WTC11 (cell line): Measurements from ENCODE around the gene ANGEL2. TPM values are rescaled to one million over a fixed set of nuclear protein-coding genes. Genes with fewer than 3 reads are reported as not detected.

Source experiments
- ELF4 ChIP-seq: sonication (generic); formaldehyde crosslinking; IDR thresholded peaks from 2 replicates; pipeline ENCODE4 v1.8.1; 2022; ENCODE audit warnings: low read depth, mild to moderate bottlenecking, moderate library complexity, missing genetic modification reagents
- GRHL2 ChIP-seq: fragments of 250-450 bp; sonication (Bioruptor Pico); IDR thresholded peaks from 2 replicates; pipeline ENCODE4 v1.8.0; 2022; ENCODE audit warnings: mild to moderate bottlenecking, moderate library complexity; ENCODE audit not compliant: insufficient replicate concordance, severe bottlenecking
- JUN ChIP-seq: sonication (generic); formaldehyde crosslinking; IDR thresholded peaks from 2 replicates; pipeline ENCODE4 v1.8.0; 2023; ENCODE audit warnings: mild to moderate bottlenecking, missing genetic modification reagents
- MXD4 ChIP-seq: fragments of 250-450 bp; sonication (Bioruptor Pico); IDR thresholded peaks from 2 replicates; pipeline ENCODE4 v1.8.0; 2021; ENCODE audit warnings: mild to moderate bottlenecking, moderate library complexity, borderline replicate concordance
- NFATC4 ChIP-seq: fragments of 250-450 bp; sonication (Bioruptor Pico); IDR thresholded peaks from 2 replicates; pipeline ENCODE4 v1.9.0; 2021; ENCODE audit warnings: mild to moderate bottlenecking
- NFYB ChIP-seq: sonication (generic); formaldehyde crosslinking; conservative IDR thresholded peaks from 2 replicates; pipeline ENCODE4 v1.8.0; 2022; ENCODE audit warnings: low read depth, missing genetic modification reagents
- NR1H2 ChIP-seq: sonication (generic); formaldehyde crosslinking; IDR thresholded peaks from 2 replicates; pipeline ENCODE4 v1.9.0; 2021; ENCODE audit warnings: mild to moderate bottlenecking, moderate library complexity, missing genetic modification reagents
- NR2C2 ChIP-seq: sonication (generic); formaldehyde crosslinking; IDR thresholded peaks from 2 replicates; pipeline ENCODE4 v1.8.0; 2022; ENCODE audit warnings: mild to moderate bottlenecking, missing genetic modification reagents
- RORB ChIP-seq: fragments of 250-450 bp; sonication (Bioruptor Pico); IDR thresholded peaks from 2 replicates; pipeline ENCODE4 v1.9.0; 2021; ENCODE audit warnings: mild to moderate bottlenecking
- ZBTB21 ChIP-seq: sonication (generic); formaldehyde crosslinking; IDR thresholded peaks from 2 replicates; pipeline ENCODE4 v1.8.1; 2023; ENCODE audit warnings: mild to moderate bottlenecking, missing genetic modification reagents, borderline replicate concordance
- total RNA-seq: library from RNA; stranded (reverse); gene quantifications from 3 replicates; pipeline ENCODE4 v1.2.3, GENCODE V29; 2021
- TF ChIP-seq, protein P1 (sequence below): sonication (generic); formaldehyde crosslinking; IDR thresholded peaks from 2 replicates; pipeline ENCODE4 v1.8.1; 2022; ENCODE audit warnings: low read depth, missing genetic modification reagents, borderline replicate concordance
- TF ChIP-seq, protein P2 (sequence below): sonication (generic); formaldehyde crosslinking; IDR thresholded peaks from 2 replicates; pipeline ENCODE4 v1.8.1; 2022; ENCODE audit warnings: missing genetic modification reagents, borderline replicate concordance
- TF ChIP-seq, protein P3 (sequence below): sonication (generic); formaldehyde crosslinking; IDR thresholded peaks from 2 replicates; pipeline ENCODE4 v1.8.1; 2022; ENCODE audit warnings: mild to moderate bottlenecking, missing genetic modification reagents, moderate library complexity, borderline replicate concordance
- TF ChIP-seq, protein P4 (sequence below): sonication (generic); formaldehyde crosslinking; IDR thresholded peaks from 2 replicates; pipeline ENCODE4 v1.8.1; 2023; ENCODE audit warnings: mild to moderate bottlenecking, missing genetic modification reagents, moderate library complexity
- TF ChIP-seq, protein P5 (sequence below): sonication (generic); formaldehyde crosslinking; IDR thresholded peaks from 2 replicates; pipeline ENCODE4 v1.8.0; 2022; ENCODE audit warnings: mild to moderate bottlenecking, missing genetic modification reagents
- TF ChIP-seq, protein P6 (sequence below): sonication (generic); formaldehyde crosslinking; IDR thresholded peaks from 2 replicates; pipeline ENCODE4 v1.8.1; 2023; ENCODE audit warnings: mild to moderate bottlenecking, missing genetic modification reagents, borderline replicate concordance
- TF ChIP-seq, protein P7 (sequence below): sonication (generic); formaldehyde crosslinking; IDR thresholded peaks from 2 replicates; pipeline ENCODE4 v1.8.1; 2023; ENCODE audit warnings: mild to moderate bottlenecking, missing genetic modification reagents
- TF ChIP-seq, protein P8 (sequence below): sonication (generic); formaldehyde crosslinking; IDR thresholded peaks from 2 replicates; pipeline ENCODE4 v1.8.0; 2023; ENCODE audit warnings: missing genetic modification reagents, mild to moderate bottlenecking, borderline replicate concordance

Gene ANGEL2
- total RNA-seq, 1 experiment from 2014 or later = 38.6 TPM

DNA sequence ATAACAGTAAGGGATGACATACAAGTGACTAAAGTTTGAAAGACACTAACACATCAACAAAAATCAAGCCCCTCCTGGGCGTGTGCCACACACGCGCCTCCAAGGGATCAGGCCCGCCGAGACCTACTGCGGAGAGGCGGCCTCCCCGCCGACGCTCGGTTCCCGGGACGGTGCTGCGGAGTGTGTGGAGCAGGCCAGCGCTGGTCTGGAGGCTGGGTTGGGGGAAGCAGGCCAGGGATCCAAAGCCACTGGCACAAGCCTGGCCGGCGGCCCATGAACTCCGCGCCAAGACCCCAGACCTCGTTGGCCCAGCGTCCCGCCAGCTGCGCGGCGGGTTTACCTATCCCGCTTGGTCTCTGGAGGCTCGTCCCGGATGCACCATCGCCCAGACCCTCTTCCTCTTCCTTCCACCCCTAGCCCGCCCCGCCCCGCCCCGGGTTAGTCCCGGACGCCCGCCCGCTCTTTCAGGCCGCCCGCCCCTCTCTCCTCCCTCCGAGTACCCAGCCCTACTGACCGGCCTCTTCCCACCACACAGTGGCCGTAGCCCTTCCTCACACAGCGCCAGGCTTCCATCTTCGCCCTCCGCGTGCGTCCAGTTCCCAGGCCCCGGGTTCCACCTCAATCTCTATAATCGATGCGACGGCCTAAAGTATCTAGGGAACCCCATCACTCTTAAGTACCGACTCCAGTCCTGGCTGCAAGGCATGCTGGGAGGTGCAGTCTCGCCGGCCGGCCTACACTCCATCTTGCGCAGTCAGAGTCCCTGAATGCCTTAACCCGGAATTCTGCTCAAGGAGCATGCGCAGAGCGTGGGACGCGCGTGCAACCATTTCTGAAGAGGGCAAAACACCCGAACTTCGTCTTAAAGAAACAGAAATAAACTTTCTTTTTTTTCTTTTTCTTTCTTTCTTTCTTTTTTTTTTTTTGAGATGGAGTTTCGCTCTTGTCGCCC, at the start of gene ANGEL2 (continued):
- TF ChIP-seq NR1H2 (CRISPR knock-in tag) (no peak), NFYB (no peak), NFATC4 (CRISPR knock-in tag) (no peak), MXD4 (CRISPR knock-in tag) (no peak), JUN (CRISPR knock-in tag) (0 out of 2 replicates have a peak, but pooled peaks have one; percentile 33), GRHL2 (CRISPR knock-in tag) (no peak), NR2C2 (peak; percentile 26; the same call in 1 of the 2 replicates), ELF4 (CRISPR knock-in tag) (no peak), RORB (CRISPR knock-in tag) (no peak), ZBTB21 (no peak)
- TF ChIP-seq, protein P1, sequence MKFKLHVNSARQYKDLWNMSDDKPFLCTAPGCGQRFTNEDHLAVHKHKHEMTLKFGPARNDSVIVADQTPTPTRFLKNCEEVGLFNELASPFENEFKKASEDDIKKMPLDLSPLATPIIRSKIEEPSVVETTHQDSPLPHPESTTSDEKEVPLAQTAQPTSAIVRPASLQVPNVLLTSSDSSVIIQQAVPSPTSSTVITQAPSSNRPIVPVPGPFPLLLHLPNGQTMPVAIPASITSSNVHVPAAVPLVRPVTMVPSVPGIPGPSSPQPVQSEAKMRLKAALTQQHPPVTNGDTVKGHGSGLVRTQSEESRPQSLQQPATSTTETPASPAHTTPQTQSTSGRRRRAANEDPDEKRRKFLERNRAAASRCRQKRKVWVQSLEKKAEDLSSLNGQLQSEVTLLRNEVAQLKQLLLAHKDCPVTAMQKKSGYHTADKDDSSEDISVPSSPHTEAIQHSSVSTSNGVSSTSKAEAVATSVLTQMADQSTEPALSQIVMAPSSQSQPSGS = no peak
- TF ChIP-seq, protein P2, sequence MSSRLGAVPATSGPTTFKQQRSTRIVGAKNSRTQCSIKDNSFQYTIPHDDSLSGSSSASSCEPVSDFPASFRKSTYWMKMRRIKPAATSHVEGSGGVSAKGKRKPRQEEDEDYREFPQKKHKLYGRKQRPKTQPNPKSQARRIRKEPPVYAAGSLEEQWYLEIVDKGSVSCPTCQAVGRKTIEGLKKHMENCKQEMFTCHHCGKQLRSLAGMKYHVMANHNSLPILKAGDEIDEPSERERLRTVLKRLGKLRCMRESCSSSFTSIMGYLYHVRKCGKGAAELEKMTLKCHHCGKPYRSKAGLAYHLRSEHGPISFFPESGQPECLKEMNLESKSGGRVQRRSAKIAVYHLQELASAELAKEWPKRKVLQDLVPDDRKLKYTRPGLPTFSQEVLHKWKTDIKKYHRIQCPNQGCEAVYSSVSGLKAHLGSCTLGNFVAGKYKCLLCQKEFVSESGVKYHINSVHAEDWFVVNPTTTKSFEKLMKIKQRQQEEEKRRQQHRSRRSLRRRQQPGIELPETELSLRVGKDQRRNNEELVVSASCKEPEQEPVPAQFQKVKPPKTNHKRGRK (CRISPR knock-in tag) = no peak
- TF ChIP-seq, protein P3, sequence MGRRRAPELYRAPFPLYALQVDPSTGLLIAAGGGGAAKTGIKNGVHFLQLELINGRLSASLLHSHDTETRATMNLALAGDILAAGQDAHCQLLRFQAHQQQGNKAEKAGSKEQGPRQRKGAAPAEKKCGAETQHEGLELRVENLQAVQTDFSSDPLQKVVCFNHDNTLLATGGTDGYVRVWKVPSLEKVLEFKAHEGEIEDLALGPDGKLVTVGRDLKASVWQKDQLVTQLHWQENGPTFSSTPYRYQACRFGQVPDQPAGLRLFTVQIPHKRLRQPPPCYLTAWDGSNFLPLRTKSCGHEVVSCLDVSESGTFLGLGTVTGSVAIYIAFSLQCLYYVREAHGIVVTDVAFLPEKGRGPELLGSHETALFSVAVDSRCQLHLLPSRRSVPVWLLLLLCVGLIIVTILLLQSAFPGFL (CRISPR knock-in tag) = no peak
- TF ChIP-seq, protein P4, sequence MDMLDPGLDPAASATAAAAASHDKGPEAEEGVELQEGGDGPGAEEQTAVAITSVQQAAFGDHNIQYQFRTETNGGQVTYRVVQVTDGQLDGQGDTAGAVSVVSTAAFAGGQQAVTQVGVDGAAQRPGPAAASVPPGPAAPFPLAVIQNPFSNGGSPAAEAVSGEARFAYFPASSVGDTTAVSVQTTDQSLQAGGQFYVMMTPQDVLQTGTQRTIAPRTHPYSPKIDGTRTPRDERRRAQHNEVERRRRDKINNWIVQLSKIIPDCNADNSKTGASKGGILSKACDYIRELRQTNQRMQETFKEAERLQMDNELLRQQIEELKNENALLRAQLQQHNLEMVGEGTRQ (CRISPR knock-in tag) = no peak
- TF ChIP-seq, protein P5, sequence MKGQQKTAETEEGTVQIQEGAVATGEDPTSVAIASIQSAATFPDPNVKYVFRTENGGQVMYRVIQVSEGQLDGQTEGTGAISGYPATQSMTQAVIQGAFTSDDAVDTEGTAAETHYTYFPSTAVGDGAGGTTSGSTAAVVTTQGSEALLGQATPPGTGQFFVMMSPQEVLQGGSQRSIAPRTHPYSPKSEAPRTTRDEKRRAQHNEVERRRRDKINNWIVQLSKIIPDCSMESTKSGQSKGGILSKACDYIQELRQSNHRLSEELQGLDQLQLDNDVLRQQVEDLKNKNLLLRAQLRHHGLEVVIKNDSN (CRISPR knock-in tag) = no peak; the same call in 1 of the 2 replicates
- TF ChIP-seq, protein P6, sequence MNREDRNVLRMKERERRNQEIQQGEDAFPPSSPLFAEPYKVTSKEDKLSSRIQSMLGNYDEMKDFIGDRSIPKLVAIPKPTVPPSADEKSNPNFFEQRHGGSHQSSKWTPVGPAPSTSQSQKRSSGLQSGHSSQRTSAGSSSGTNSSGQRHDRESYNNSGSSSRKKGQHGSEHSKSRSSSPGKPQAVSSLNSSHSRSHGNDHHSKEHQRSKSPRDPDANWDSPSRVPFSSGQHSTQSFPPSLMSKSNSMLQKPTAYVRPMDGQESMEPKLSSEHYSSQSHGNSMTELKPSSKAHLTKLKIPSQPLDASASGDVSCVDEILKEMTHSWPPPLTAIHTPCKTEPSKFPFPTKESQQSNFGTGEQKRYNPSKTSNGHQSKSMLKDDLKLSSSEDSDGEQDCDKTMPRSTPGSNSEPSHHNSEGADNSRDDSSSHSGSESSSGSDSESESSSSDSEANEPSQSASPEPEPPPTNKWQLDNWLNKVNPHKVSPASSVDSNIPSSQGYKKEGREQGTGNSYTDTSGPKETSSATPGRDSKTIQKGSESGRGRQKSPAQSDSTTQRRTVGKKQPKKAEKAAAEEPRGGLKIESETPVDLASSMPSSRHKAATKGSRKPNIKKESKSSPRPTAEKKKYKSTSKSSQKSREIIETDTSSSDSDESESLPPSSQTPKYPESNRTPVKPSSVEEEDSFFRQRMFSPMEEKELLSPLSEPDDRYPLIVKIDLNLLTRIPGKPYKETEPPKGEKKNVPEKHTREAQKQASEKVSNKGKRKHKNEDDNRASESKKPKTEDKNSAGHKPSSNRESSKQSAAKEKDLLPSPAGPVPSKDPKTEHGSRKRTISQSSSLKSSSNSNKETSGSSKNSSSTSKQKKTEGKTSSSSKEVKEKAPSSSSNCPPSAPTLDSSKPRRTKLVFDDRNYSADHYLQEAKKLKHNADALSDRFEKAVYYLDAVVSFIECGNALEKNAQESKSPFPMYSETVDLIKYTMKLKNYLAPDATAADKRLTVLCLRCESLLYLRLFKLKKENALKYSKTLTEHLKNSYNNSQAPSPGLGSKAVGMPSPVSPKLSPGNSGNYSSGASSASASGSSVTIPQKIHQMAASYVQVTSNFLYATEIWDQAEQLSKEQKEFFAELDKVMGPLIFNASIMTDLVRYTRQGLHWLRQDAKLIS (CRISPR knock-in tag) = 0 out of 2 replicates have a peak, but pooled peaks have one; percentile 36
- TF ChIP-seq, protein P7, sequence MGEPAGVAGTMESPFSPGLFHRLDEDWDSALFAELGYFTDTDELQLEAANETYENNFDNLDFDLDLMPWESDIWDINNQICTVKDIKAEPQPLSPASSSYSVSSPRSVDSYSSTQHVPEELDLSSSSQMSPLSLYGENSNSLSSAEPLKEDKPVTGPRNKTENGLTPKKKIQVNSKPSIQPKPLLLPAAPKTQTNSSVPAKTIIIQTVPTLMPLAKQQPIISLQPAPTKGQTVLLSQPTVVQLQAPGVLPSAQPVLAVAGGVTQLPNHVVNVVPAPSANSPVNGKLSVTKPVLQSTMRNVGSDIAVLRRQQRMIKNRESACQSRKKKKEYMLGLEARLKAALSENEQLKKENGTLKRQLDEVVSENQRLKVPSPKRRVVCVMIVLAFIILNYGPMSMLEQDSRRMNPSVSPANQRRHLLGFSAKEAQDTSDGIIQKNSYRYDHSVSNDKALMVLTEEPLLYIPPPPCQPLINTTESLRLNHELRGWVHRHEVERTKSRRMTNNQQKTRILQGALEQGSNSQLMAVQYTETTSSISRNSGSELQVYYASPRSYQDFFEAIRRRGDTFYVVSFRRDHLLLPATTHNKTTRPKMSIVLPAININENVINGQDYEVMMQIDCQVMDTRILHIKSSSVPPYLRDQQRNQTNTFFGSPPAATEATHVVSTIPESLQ (CRISPR knock-in tag) = no peak
- TF ChIP-seq, protein P8, sequence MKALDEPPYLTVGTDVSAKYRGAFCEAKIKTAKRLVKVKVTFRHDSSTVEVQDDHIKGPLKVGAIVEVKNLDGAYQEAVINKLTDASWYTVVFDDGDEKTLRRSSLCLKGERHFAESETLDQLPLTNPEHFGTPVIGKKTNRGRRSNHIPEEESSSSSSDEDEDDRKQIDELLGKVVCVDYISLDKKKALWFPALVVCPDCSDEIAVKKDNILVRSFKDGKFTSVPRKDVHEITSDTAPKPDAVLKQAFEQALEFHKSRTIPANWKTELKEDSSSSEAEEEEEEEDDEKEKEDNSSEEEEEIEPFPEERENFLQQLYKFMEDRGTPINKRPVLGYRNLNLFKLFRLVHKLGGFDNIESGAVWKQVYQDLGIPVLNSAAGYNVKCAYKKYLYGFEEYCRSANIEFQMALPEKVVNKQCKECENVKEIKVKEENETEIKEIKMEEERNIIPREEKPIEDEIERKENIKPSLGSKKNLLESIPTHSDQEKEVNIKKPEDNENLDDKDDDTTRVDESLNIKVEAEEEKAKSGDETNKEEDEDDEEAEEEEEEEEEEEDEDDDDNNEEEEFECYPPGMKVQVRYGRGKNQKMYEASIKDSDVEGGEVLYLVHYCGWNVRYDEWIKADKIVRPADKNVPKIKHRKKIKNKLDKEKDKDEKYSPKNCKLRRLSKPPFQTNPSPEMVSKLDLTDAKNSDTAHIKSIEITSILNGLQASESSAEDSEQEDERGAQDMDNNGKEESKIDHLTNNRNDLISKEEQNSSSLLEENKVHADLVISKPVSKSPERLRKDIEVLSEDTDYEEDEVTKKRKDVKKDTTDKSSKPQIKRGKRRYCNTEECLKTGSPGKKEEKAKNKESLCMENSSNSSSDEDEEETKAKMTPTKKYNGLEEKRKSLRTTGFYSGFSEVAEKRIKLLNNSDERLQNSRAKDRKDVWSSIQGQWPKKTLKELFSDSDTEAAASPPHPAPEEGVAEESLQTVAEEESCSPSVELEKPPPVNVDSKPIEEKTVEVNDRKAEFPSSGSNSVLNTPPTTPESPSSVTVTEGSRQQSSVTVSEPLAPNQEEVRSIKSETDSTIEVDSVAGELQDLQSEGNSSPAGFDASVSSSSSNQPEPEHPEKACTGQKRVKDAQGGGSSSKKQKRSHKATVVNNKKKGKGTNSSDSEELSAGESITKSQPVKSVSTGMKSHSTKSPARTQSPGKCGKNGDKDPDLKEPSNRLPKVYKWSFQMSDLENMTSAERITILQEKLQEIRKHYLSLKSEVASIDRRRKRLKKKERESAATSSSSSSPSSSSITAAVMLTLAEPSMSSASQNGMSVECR (CRISPR knock-in tag) = 0 out of 2 replicates have a peak, but pooled peaks have one; percentile 41
